Stimulated activated naive B cell treated with anti-CD40 and anti-IgM and Interleukin-4, amounts not matched to agents 10 μg/mL and 1 μg/mL and 100 μg/mL, for 72 hours (primary cell): Measurements from ENCODE around the gene ACTR2.
A peak's percentile ranks its signal among the peaks of the same experiment; 100 is the strongest.
"Not testable (repeated sequence)": the region's sequence is repeated elsewhere in the genome, so short reads cannot be mapped to it uniquely, and the experiment has no call there.

Experiments used
- ATAC-seq, 2 donors: fragments of 150-1000 bp; cut with Tn5 transposase; replicated peaks; 2 replicates each; pipeline ENCODE4 v1.10.0; 2021; ENCODE audit warnings: moderate library complexity in 1 of 2
- DNase-seq: peaks from one replicate; pipeline ENCODE4 v3.0.0; 2021
- H3K27ac Mint-ChIP-seq: one replicate; pipeline ENCODE4 v1.8.0; 2022; ENCODE audit warnings: mild to moderate bottlenecking, mixed read lengths
- H3K27me3 Mint-ChIP-seq, 2 donors: one replicate each; pipeline ENCODE4 v1.8.0; 2022; ENCODE audit warnings: mixed read lengths in 2 of 2
- H3K36me3 Mint-ChIP-seq, 2 donors: one replicate each; pipeline ENCODE4 v1.8.0; 2022; ENCODE audit warnings: mixed read lengths in 2 of 2, mild to moderate bottlenecking in 1 of 2
- H3K4me1 Mint-ChIP-seq, 2 donors: one replicate each; pipeline ENCODE4 v1.8.0; 2022; ENCODE audit warnings: mixed read lengths in 2 of 2, mild to moderate bottlenecking in 1 of 2
- H3K4me3 Mint-ChIP-seq, 2 donors: one replicate each; pipeline ENCODE4 v1.8.0; 2022; ENCODE audit warnings: mild to moderate bottlenecking in 2 of 2, mixed read lengths in 2 of 2, moderate library complexity in 1 of 2
- H3K9me3 Mint-ChIP-seq, 2 donors: one replicate each; pipeline ENCODE4 v1.8.0; 2022; ENCODE audit warnings: mixed read lengths in 2 of 2, mild to moderate bottlenecking in 1 of 2

Gene ACTR2

GRCh38 chr2:65227456-65228262 lies at the start of gene ACTR2:
Gene ACTR2, plus strand, starts transcription at chr2:65227831. Its CDS starts 79 bp downstream, at chr2:65227910.
- Mint-ChIP-seq H3K36me3 (peaks cover 18 to 23% of the 10 kb centered on the region in 2 donors), H3K4me3 (peak within 1 kb of the TSS; percentile 88 to 92), H3K27ac (peak within 1 kb of the TSS; percentile 98), H3K27me3 (no peaks in the 10 kb centered on the region), H3K9me3 (no peaks in the 10 kb centered on the region), H3K4me1 (peaks cover 9 to 23% of the 10 kb centered on the region in 2 donors)
- ATAC-seq (peak; percentile 89 to 92), DNase-seq (peak; percentile 95)

DNA sequence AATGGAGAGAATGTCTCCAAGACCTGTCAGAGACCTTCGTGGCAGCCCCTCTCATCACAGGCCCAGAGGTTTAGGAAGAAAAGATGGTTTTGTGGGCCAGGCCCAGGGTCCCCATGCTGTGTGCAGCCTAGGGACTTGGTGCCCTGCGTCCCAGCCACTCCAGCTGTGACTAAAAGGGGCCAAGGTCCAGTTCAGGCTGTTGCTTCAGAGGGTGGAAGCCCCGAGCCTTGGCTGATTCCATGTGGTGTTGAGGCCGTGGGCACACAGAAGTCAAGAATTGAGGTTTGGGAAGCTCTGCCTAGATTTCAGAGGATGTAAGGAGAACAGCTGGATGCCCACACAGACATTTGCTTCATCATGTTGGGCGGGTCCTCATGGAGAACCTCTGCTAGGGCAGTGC lies 45.1 kb upstream of the ACTR2 start:
- Mint-ChIP-seq H3K4me3 (no peak overlapping the region), H3K27ac (no peak overlapping the region), H3K9me3 (no peaks in the 10 kb centered on the region), H3K4me1 (peaks cover 4 to 9% of the 10 kb centered on the region in 2 donors), H3K36me3 (peaks cover 0 to 1% of the 10 kb centered on the region in 2 donors), H3K27me3 (no peaks in the 10 kb centered on the region)
- no peak for DNase-seq
- ATAC-seq, result no peak

DNA sequence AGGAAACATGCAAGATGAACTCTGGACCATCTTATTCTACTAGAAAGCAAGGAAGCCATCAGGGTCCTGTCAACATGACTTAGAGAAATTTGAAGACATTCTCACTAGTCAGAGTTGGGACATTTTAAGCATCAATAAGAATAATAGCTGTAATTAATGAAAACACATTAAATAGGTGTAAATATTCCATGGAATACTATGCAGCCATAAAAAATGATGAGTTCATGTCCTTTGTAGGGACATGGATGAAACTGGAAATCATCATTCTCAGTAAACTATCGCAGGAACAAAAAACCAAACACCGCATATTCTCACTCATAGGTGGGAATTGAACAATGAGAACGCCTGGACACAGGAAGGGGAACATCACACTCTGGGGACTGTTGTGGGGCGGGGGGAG lies 44.2 kb upstream of the ACTR2 start:
- not testable (repeated sequence) for H3K9me3 Mint-ChIP-seq, H3K27ac Mint-ChIP-seq, ATAC-seq, H3K36me3 Mint-ChIP-seq, H3K4me3 Mint-ChIP-seq, DNase-seq, H3K27me3 Mint-ChIP-seq
- H3K4me1 Mint-ChIP-seq, result peaks cover 4 to 11% of the 10 kb centered on the region in 2 donors

- Mint-ChIP-seq H3K27ac (no peak overlapping the region), H3K9me3 (no peaks in the 10 kb centered on the region), H3K27me3 (peaks cover 5 to 6% of the 10 kb centered on the region in 2 donors), H3K4me3 (no peak overlapping the region), H3K36me3 (peaks cover 1 to 6% of the 10 kb centered on the region in 2 donors), H3K4me1 (peaks cover 4 to 11% of the 10 kb centered on the region in 2 donors)
- DNase-seq (no peak), ATAC-seq (no peak)
These were observed 42.6 kb upstream of the ACTR2 start for GRCh38 chr2:65185012-65185411.

GRCh38 chr2:65186093-65186868 lies 41.4 kb upstream of the ACTR2 start:
- no peak overlapping the region for H3K27ac Mint-ChIP-seq
- H3K9me3 Mint-ChIP-seq, result no peaks in the 10 kb centered on the region
- H3K27me3 Mint-ChIP-seq, result peaks cover 5 to 6% of the 10 kb centered on the region in 2 donors
- H3K36me3 Mint-ChIP-seq, result peaks cover 1 to 6% of the 10 kb centered on the region in 2 donors
- DNase-seq (no peak), ATAC-seq (no peak)
- peaks cover 4 to 11% of the 10 kb centered on the region in 2 donors for H3K4me1 Mint-ChIP-seq
- H3K4me3 Mint-ChIP-seq, result no peak overlapping the region

DNA sequence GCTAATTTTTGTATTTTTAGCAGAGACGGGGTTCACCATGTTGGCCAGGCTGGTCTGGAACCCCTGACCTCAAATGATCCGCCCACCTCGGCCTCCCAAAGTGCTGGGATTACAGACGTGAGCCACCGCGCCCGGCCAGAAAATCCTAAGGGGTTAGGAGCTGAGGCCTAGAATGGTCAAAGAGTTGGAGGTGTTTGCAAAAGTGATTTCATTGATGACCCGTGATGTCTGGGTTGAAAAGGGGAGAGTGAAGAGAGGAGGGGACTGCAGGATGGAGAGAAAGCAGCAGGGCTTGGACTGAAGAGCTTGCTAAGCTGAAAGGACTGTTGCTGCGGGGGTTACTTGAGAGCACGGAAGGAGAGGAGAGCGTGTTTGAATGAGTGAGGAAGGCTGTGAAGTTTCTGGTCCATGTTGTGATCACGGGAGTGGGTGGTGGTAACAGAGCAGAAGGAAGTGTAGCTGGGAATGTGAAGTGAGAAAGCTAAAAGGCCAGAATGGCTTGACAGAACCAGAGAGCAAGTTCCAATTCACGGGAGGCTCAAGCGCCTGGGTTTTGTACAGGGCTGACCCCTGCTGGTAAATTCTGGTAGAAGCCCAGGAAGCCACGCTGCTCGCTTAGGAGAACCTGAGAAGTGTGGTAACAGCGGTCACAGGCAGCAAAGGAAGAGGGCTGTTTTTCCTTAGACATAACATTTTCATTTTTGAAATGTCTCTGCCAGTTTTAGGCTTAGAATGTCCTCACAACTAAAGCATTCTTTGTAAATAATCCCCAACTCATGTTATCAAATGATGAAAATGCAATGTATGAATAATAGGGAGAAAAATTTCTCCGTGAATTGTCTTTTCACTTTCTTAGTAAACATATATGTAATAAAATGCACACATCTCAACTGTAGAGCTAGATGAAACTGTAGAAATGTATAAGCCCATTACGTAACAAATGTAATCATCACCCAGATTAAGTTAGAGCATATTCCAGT lies 40.5 kb upstream of the ACTR2 start:
- Mint-ChIP-seq H3K4me3 (no peak overlapping the region), H3K9me3 (no peaks in the 10 kb centered on the region), H3K4me1 (peaks cover 4 to 11% of the 10 kb centered on the region in 2 donors), H3K36me3 (peaks cover 0 to 6% of the 10 kb centered on the region in 2 donors), H3K27me3 (peaks cover 5 to 6% of the 10 kb centered on the region in 2 donors), H3K27ac (no peak overlapping the region)
- DNase-seq, result peak; percentile 50
- peak; percentile 87 to 92 for ATAC-seq

- no peak for ATAC-seq
- no peak overlapping the region for H3K4me3 Mint-ChIP-seq
- H3K36me3 Mint-ChIP-seq, result peaks cover 0 to 6% of the 10 kb centered on the region in 2 donors
- no peak for DNase-seq
- H3K9me3 Mint-ChIP-seq, result no peaks in the 10 kb centered on the region
- no peak overlapping the region for H3K27ac Mint-ChIP-seq
- no peaks in the 10 kb centered on the region for H3K4me1 Mint-ChIP-seq
- peaks cover 5 to 6% of the 10 kb centered on the region in 2 donors for H3K27me3 Mint-ChIP-seq
These were observed 34.2 kb upstream of the ACTR2 start for GRCh38 chr2:65193446-65193845.

DNA sequence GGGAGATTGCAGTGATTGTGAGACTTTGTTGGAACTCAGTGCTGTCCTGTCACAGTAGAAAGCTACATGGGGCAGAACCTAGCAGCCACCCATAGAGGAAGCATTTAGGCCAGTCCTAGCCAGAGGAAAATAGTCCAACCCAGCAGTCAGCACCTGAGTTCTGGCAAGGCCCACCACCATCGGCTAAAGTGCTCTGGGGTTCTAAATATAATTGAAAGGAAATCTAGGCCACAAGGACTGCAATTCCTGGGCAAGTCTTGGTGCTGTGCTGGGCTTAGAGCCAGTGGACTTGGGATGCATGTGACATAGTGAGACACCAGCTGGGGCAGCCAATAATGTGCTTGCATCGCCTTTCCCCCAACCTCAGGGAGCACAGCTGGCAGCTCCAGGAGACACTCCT lies 28.9 kb upstream of the ACTR2 start:
- no peak for ATAC-seq
- no peak overlapping the region for H3K27ac Mint-ChIP-seq
- H3K4me3 Mint-ChIP-seq, result no peak overlapping the region
- H3K9me3 Mint-ChIP-seq, result no peaks in the 10 kb centered on the region
- DNase-seq, result no peak
- H3K4me1 Mint-ChIP-seq, result peaks cover 2 to 9% of the 10 kb centered on the region in 2 donors
- no peaks in the 10 kb centered on the region for H3K27me3 Mint-ChIP-seq
- H3K36me3 Mint-ChIP-seq, result no peaks in the 10 kb centered on the region

DNA sequence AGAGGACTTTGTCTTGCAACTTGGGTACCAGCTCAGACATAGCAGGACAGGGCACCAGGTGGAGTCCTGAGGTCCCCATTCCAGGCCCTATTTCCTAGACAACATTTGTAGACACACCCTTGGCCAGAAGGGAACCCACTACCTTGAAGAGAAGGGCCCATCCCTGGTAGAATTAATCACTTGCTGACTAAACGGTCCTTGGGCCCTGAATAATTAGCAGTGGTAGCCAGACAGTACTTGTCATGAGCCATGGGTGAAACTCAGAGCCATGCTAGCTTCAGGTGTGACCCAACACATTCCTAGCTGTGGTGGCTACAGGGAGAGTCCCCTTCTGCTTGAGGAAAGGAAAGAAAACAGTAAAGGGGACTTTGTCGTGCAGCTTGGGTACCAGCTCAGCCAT lies 28.5 kb upstream of the ACTR2 start:
- Mint-ChIP-seq H3K36me3 (no peaks in the 10 kb centered on the region), H3K9me3 (no peaks in the 10 kb centered on the region), H3K27me3 (no peaks in the 10 kb centered on the region), H3K4me1 (peaks cover 2 to 9% of the 10 kb centered on the region in 2 donors), H3K4me3 (no peak overlapping the region), H3K27ac (no peak overlapping the region)
- no peak for ATAC-seq
- no peak for DNase-seq

- Mint-ChIP-seq H3K4me3 (no peak overlapping the region), H3K27ac (no peak overlapping the region), H3K4me1 (peaks cover 2 to 9% of the 10 kb centered on the region in 2 donors), H3K27me3 (no peaks in the 10 kb centered on the region), H3K36me3 (no peaks in the 10 kb centered on the region), H3K9me3 (no peaks in the 10 kb centered on the region)
- no peak for DNase-seq
- ATAC-seq, result no peak
These were observed 27.7 kb upstream of the ACTR2 start for GRCh38 chr2:65199891-65200290.

- no peaks in the 10 kb centered on the region for H3K27me3 Mint-ChIP-seq
- no peaks in the 10 kb centered on the region for H3K36me3 Mint-ChIP-seq
- DNase-seq (no peak), ATAC-seq (no peak)
- H3K9me3 Mint-ChIP-seq, result no peaks in the 10 kb centered on the region
- no peak overlapping the region for H3K4me3 Mint-ChIP-seq
- peaks cover 4 to 16% of the 10 kb centered on the region in 2 donors for H3K4me1 Mint-ChIP-seq
- no peak overlapping the region for H3K27ac Mint-ChIP-seq
These were observed 23.0 kb upstream of the ACTR2 start for GRCh38 chr2:65204461-65205210.

DNA sequence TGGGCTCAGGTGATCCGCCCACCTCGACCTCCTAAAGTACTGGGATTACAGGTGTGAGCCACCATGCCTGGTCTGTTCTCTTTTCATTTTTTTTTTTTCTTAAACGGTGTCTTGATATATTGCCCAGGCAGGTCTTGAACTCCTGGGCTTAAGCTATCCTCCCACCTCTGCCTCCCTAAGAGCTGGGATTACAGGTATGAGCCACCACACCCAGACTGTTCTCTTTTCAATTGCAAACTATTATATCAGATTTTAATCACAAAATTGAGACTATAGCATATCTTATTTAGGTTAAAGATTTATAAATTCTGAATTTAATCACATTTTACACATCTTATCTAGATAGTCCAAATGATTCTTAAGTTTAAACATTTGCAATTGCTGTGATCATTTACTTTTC lies 15.5 kb upstream of the ACTR2 start:
- Mint-ChIP-seq H3K9me3 (no peaks in the 10 kb centered on the region), H3K27ac (no peak overlapping the region), H3K36me3 (peaks cover 9 to 11% of the 10 kb centered on the region in 2 donors)

DNA sequence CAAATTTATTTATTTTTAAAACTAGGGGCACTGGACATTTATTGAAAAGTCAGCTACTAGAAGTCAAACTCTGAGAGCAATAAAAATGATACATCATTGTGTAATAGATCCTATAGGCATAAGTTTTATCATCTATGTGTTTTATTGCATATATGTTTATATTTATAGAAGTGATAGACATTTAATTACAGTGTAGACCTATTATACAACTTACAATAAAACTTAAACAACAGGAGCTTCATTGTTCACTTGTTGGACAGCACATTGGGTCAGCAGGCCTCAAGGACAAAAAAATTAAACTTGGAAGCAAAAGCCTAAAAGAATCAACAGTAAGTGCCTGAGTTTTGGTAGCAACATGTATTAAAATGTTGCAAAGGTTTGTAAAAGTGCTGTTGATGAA lies 15.0 kb upstream of the ACTR2 start:
- DNase-seq (no peak), ATAC-seq (no peak)
- H3K4me1 Mint-ChIP-seq, result peaks cover 2 to 8% of the 10 kb centered on the region in 2 donors
- H3K27ac Mint-ChIP-seq, result no peak overlapping the region
- H3K4me3 Mint-ChIP-seq, result no peak overlapping the region
- H3K36me3 Mint-ChIP-seq, result peaks cover 9 to 11% of the 10 kb centered on the region in 2 donors
- H3K9me3 Mint-ChIP-seq, result no peaks in the 10 kb centered on the region
- H3K27me3 Mint-ChIP-seq, result no peaks in the 10 kb centered on the region

More for the DNA sequence above, 15.5 kb upstream of the ACTR2 start:
- Mint-ChIP-seq H3K4me3 (no peak overlapping the region), H3K27me3 (no peaks in the 10 kb centered on the region), H3K4me1 (peaks cover 2 to 8% of the 10 kb centered on the region in 2 donors)
- ATAC-seq (no peak), DNase-seq (no peak)
